Osteoblast (primary cell): ENCODE measurements around the gene DCC. TPM values are rescaled to one million over a fixed set of nuclear protein-coding genes. Genes with fewer than 3 reads are reported as not detected.

Source experiments
- DNase-seq: peaks from one replicate; pipeline ENCODE4 v3.0.0; 2011; ENCODE audit warnings: low spot score, mixed read lengths; ENCODE audit not compliant: insufficient read length; ENCODE audit errors: missing footprints
- H2AFZ ChIP-seq: 2 replicates; pipeline ENCODE4 v1.6.0; 2011; ENCODE audit warnings: mild to moderate bottlenecking, low read length
- H3K27ac ChIP-seq: 2 replicates; pipeline ENCODE4 v1.5.1; 2011; ENCODE audit warnings: mild to moderate bottlenecking, low read depth, low read length, moderate library complexity
- H3K27me3 ChIP-seq: 2 replicates; pipeline ENCODE4 v1.6.0; 2012; ENCODE audit warnings: mild to moderate bottlenecking, control low read depth, inconsistent platforms, low read length, moderate library complexity; ENCODE audit not compliant: insufficient read depth
- H3K36me3 ChIP-seq: 2 replicates; pipeline ENCODE4 v1.5.1; 2011; ENCODE audit warnings: mild to moderate bottlenecking, low read length, control low read depth, moderate library complexity; ENCODE audit not compliant: insufficient read depth
- H3K4me1 ChIP-seq: 2 replicates; pipeline ENCODE4 v1.5.1; 2011; ENCODE audit warnings: mild to moderate bottlenecking, low read length, control low read depth, moderate library complexity; ENCODE audit not compliant: insufficient read depth
- H3K4me2 ChIP-seq: 2 replicates; pipeline ENCODE4 v1.6.0; 2011; ENCODE audit warnings: mild to moderate bottlenecking, low read length; ENCODE audit not compliant: insufficient read depth
- H3K4me3 ChIP-seq: fragments of 200-600 bp; sonication (generic); 3 replicates; pipeline ENCODE4 v1.5.1; 2012; ENCODE audit warnings: mild to moderate bottlenecking, low read length, inconsistent platforms; ENCODE audit not compliant: insufficient read depth
- H3K79me2 ChIP-seq: 2 replicates; pipeline ENCODE4 v1.6.0; 2012; ENCODE audit warnings: mild to moderate bottlenecking, low read length, control low read depth, inconsistent platforms; ENCODE audit not compliant: insufficient read depth
- H3K9me3 ChIP-seq: 2 replicates; pipeline ENCODE4 v1.5.1; 2011; ENCODE audit warnings: low read depth, low read length, control low read depth
- H4K20me1 ChIP-seq: 2 replicates; pipeline ENCODE4 v1.6.0; 2012; ENCODE audit warnings: mild to moderate bottlenecking, low read length, control low read depth; ENCODE audit not compliant: insufficient read depth
- total RNA-seq: library from RNA; depleted of rRNA; stranded (reverse); fragments of >200 nt; gene quantifications from 2 replicates; pipeline ENCODE4 v1.2.3, GENCODE V29; 2012
- TF ChIP-seq, protein P1 (sequence below): IDR thresholded peaks from 2 replicates; pipeline ENCODE4 v1.5.1; 2011; ENCODE audit warnings: mild to moderate bottlenecking, low read depth, low read length, moderate library complexity; ENCODE audit errors: extremely low read depth

The DCC gene
- total RNA-seq, 1 donor: not detected

- no peak overlapping the region for H3K4me2 ChIP-seq
- DNase-seq: no peak
- peaks cover 2% of the 10 kb centered on the region for H3K9me3 ChIP-seq
- TF ChIP-seq, protein P1, sequence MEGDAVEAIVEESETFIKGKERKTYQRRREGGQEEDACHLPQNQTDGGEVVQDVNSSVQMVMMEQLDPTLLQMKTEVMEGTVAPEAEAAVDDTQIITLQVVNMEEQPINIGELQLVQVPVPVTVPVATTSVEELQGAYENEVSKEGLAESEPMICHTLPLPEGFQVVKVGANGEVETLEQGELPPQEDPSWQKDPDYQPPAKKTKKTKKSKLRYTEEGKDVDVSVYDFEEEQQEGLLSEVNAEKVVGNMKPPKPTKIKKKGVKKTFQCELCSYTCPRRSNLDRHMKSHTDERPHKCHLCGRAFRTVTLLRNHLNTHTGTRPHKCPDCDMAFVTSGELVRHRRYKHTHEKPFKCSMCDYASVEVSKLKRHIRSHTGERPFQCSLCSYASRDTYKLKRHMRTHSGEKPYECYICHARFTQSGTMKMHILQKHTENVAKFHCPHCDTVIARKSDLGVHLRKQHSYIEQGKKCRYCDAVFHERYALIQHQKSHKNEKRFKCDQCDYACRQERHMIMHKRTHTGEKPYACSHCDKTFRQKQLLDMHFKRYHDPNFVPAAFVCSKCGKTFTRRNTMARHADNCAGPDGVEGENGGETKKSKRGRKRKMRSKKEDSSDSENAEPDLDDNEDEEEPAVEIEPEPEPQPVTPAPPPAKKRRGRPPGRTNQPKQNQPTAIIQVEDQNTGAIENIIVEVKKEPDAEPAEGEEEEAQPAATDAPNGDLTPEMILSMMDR: no peak
- H3K27ac ChIP-seq: no peak overlapping the region
- H3K79me2 ChIP-seq: no peaks in the 10 kb centered on the region
- H3K27me3 ChIP-seq: no peaks in the 10 kb centered on the region
- H3K4me1 ChIP-seq: no peaks in the 10 kb centered on the region
- no peaks in the 10 kb centered on the region for H3K36me3 ChIP-seq
- H4K20me1 ChIP-seq: no peaks in the 10 kb centered on the region
- H3K4me3 ChIP-seq: no peak overlapping the region
- no peak overlapping the region for H2AFZ ChIP-seq
These were observed 652.0 kb downstream of the DCC start for GRCh38 chr18:52992041-52992440.

GRCh38 chr18:52995875-52996274 lies 655.9 kb downstream of the DCC start:
- Histone ChIP-seq H3K27me3 (no peaks in the 10 kb centered on the region), H3K4me1 (no peaks in the 10 kb centered on the region), H4K20me1 (no peaks in the 10 kb centered on the region), H3K36me3 (no peaks in the 10 kb centered on the region), H3K27ac (no peak overlapping the region), H3K9me3 (peaks cover 2% of the 10 kb centered on the region), H3K79me2 (no peaks in the 10 kb centered on the region), H2AFZ (no peak overlapping the region), H3K4me2 (no peak overlapping the region), H3K4me3 (no peak overlapping the region)
- TF ChIP-seq, protein P1: no peak
- DNase-seq: no peak

DNA sequence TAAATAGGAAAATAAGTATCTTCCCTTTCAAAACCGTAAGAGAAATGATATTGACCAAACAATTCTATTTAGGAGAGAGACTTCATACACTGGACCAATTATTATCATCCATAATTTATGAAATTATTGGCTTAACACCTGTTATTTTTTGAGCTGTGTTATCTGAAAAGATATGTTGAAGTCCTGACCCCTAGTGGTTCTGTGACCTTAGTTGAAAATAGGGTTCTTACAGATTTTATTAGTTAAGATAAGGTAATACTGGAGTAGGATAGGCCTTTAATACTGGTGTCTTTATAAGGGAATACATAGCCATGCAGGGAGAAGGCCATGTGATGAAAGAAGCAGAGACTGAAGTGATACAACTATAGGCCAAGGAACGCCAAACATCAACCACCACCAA lies 659.6 kb downstream of the DCC start:
- Histone ChIP-seq H3K36me3 (no peaks in the 10 kb centered on the region), H4K20me1 (no peaks in the 10 kb centered on the region), H3K4me1 (no peaks in the 10 kb centered on the region), H3K9me3 (no peaks in the 10 kb centered on the region), H3K27me3 (no peaks in the 10 kb centered on the region), H3K27ac (no peak overlapping the region), H2AFZ (no peak overlapping the region), H3K79me2 (no peaks in the 10 kb centered on the region), H3K4me2 (no peak overlapping the region), H3K4me3 (no peak overlapping the region)
- DNase-seq: no peak
- TF ChIP-seq, protein P1: no peak

DNA sequence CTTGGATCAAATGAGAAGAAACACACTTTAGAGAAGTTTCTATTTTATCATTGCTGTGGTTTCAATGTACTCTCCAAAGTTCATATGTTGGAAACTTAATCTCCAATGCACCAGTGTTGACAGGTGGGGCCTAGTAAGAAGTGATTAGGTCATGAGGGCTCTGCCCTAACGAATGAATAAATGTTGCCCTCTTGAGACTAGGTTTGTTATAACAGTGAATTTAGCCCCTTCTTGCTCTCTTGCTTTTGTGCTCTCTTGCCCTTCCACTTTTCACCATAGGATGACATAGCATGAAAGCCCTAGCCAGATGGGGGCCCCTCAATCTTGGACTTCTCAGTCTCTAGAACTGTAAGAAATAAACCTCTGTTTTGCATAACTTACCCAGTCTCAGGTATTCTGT lies 664.8 kb downstream of the DCC start:
- Histone ChIP-seq H4K20me1 (no peaks in the 10 kb centered on the region), H3K4me2 (no peak overlapping the region), H2AFZ (no peak overlapping the region), H3K27me3 (no peaks in the 10 kb centered on the region), H3K36me3 (no peaks in the 10 kb centered on the region), H3K4me1 (no peaks in the 10 kb centered on the region), H3K27ac (no peak overlapping the region), H3K4me3 (no peak overlapping the region), H3K9me3 (peaks cover 2% of the 10 kb centered on the region), H3K79me2 (no peaks in the 10 kb centered on the region)
- DNase-seq: peak; percentile 69
- TF ChIP-seq, protein P1: no peak
